ENCODE results near the gene ALOXE3. TPM values are rescaled to one million over a fixed set of nuclear protein-coding genes. Genes with fewer than 3 reads are reported as not detected.

ALOXE3 gene
- total RNA-seq, 2 donors from 2014 or later: not detected

DNA sequence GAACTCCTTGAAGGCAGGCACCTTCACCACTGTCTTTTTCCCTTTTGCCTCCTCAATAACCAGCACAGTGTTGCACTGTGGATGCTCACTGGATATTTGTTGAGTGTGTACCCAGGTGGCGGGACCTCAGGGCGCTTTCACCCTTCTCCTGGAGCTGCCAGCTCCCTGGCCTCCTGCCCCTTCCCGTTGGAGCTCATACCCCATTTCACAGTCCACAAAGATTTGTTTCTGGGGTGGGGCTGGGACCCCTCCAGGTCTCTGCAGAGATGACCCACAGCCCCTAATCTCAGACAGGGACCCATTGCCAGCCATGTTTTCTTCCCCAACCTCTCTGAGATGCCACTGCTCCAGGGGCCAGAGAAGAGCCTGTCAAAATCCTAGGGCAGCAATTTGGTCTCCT lies 43.2 kb downstream of the ALOXE3 start:
- intact Hi-C loops (cut with DNase I): no loop called here
- peaks cover 4 to 50% of the 10 kb centered on the region in 2 donors for H3K27me3 ChIP-seq

DNA sequence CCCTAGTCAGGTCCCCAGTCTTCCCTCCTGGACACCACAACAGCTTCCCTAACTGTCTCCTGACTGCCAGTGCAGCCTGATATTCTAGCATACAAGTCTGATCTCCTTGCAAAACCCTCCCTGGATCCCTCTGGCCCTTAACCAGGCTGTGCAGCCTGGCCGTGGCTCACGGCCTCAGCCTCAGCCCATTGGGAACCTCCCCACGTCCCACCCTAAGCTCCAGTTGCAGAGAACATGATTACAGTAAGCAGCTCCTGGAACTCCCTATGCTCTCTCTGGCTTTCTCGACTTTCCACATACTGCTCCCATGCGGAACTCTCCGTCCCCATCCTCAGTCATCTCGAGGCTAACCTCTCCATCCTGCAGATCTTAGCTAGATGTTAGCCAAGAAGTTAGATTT lies 43.8 kb downstream of the ALOXE3 start:
- H3K9me3 ChIP-seq: no peaks in the 10 kb centered on the region
- H3K4me1 ChIP-seq: peaks cover 24% of the 10 kb centered on the region
- H3K27me3 ChIP-seq: peaks cover 4 to 50% of the 10 kb centered on the region in 2 donors
- no peaks in the 10 kb centered on the region for H3K36me3 ChIP-seq (replicated peaks in 1 of 2; ENCODE audit: insufficient read depth in 1 of 2, low read depth in 2 of 2)
- intact Hi-C loops (cut with DNase I): no loop called here
- H3K4me3 ChIP-seq: no peak overlapping the region
- ATAC-seq (no peak), DNase-seq (no peak)
- TF ChIP-seq, protein P1, sequence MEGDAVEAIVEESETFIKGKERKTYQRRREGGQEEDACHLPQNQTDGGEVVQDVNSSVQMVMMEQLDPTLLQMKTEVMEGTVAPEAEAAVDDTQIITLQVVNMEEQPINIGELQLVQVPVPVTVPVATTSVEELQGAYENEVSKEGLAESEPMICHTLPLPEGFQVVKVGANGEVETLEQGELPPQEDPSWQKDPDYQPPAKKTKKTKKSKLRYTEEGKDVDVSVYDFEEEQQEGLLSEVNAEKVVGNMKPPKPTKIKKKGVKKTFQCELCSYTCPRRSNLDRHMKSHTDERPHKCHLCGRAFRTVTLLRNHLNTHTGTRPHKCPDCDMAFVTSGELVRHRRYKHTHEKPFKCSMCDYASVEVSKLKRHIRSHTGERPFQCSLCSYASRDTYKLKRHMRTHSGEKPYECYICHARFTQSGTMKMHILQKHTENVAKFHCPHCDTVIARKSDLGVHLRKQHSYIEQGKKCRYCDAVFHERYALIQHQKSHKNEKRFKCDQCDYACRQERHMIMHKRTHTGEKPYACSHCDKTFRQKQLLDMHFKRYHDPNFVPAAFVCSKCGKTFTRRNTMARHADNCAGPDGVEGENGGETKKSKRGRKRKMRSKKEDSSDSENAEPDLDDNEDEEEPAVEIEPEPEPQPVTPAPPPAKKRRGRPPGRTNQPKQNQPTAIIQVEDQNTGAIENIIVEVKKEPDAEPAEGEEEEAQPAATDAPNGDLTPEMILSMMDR (IDR thresholded peaks at IDR 0.05): no peak
- no peak for TF ChIP-seq POLR2A (IDR thresholded peaks at IDR 0.05)
- H3K27ac ChIP-seq: no peak overlapping the region
- 40 to 41% methylated on average over 7 of the region's 7 CpGs for WGBS, 2 donors

More for the DNA sequence above, 43.2 kb downstream of the ALOXE3 start:
- no peak overlapping the region for H3K27ac ChIP-seq
- no peak for ATAC-seq
- TF ChIP-seq, protein P1 (IDR thresholded peaks at IDR 0.05): no peak
- no peak for TF ChIP-seq POLR2A (IDR thresholded peaks at IDR 0.05)
- DNase-seq: no peak
- WGBS, 2 donors: 66 to 90% methylated on average over 3 of the region's 3 CpGs
- H3K9me3 ChIP-seq: no peaks in the 10 kb centered on the region
- no peaks in the 10 kb centered on the region for H3K36me3 ChIP-seq (replicated peaks in 1 of 2; ENCODE audit: insufficient read depth in 1 of 2, low read depth in 2 of 2)
- peaks cover 30% of the 10 kb centered on the region for H3K4me1 ChIP-seq
- no peak overlapping the region for H3K4me3 ChIP-seq

DNA sequence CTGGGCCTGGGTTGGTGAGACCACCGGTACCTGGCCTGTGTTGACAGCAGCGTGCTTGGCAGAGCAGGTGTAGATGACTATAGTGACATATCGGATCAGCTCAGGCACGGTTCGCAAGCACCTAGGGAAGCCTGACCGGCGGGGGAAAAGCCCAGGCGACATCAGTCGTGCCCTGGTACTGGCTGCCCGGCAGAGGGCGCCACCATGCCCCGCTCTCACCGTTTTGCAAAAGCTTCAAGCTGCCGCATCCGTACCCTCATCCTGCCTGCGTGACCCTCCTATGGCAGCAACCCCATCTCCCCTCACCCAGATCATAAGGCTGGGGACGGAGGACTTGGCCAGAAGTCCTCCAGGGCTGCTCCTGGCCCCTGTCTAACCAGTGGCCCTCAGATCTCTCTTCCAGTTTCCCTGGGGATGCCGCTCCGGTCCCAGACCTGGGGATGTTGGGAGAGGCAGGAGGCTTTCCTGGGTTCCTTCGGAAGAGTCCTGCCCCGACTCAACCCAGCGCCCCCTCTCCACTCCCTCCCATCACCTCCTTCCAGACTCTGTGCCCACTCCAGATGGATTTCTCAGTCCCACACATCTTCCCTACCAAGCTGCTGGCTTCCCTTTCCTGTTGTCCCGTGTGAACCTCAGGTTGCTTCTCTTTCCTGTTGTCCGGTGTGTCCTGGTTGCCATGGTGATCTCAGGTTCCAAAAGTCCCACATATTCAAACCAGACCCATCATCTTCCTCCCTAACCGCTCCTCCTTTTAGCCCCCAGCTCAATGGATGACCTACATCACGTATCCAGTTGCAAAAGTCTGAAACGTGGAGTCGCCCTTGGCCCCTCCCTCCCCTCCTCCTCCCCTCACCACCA lies 44.5 kb downstream of the ALOXE3 start:
- H3K4me3 ChIP-seq: no peak overlapping the region
- peaks cover 20% of the 10 kb centered on the region for H3K4me1 ChIP-seq
- DNase-seq (peak; percentile 72 to 79 (median 77)), ATAC-seq (peak; percentile 86)
- peaks cover 4 to 43% of the 10 kb centered on the region in 2 donors for H3K27me3 ChIP-seq
- WGBS, 2 donors: 4 to 8% methylated on average over 20 to 28 of the region's 28 CpGs
- no peaks in the 10 kb centered on the region for H3K9me3 ChIP-seq
- intact Hi-C loops (cut with DNase I): no loop called here
- no peaks in the 10 kb centered on the region for H3K36me3 ChIP-seq (replicated peaks in 1 of 2; ENCODE audit: insufficient read depth in 1 of 2, low read depth in 2 of 2)
- no peak overlapping the region for H3K27ac ChIP-seq
- TF ChIP-seq POLR2A (IDR thresholded peaks at IDR 0.05): no peak
- TF ChIP-seq, protein P1 (IDR thresholded peaks at IDR 0.05): peak; percentile 79 to 94 (median 85)

DNA sequence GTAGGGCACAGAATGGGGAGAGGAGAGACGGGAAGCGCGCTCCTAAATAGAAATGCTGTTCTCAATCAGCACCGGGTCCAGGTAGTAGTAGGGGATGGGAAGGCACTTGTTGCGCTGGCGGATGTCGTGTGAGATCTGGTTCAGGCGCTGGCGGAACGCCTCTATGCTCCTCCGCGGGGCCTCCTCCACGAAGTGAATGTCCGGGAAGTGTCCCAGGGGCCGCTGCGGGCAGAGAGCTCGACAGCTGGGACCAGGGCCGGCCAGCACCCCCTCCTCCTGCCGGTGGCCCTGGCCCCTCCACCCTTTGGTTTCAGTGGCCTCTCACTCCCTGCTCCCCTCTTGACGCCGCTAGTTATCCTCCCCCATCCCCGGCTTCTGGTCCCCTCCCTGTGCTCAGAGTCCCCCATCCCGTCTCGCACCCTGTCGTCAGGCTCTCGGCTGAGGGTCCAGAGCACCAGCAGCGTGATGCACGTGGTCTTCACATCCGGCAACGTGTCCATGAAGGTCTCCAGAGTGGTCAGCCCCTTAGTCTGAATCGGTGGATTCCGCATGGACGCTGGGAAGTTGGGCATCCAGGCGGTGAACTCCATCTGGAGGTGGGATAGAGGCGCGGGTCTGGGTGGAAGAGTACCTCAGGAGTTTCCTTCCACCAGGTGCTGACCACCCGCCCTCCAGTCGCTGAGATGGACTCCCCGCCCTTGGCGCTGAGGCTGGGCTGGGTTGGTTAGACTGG lies 45.4 kb downstream of the ALOXE3 start:
- no peaks in the 10 kb centered on the region for H3K9me3 ChIP-seq
- whole genome bisulfite sequencing, 2 donors: 4 to 7% methylated on average over 18 to 39 of the region's 40 CpGs
- intact Hi-C loops (cut with DNase I): no loop called here
- H3K4me3 ChIP-seq: no peak overlapping the region
- DNase-seq: peak in 1 of 4 donors; percentile 23
- no peaks in the 10 kb centered on the region for H3K36me3 ChIP-seq (replicated peaks in 1 of 2; ENCODE audit: insufficient read depth in 1 of 2, low read depth in 2 of 2)
- peaks cover 4 to 40% of the 10 kb centered on the region in 2 donors for H3K27me3 ChIP-seq
- no peak for TF ChIP-seq POLR2A (IDR thresholded peaks at IDR 0.05)
- TF ChIP-seq, protein P1 (IDR thresholded peaks at IDR 0.05): no peak
- no peak for ATAC-seq
- H3K4me1 ChIP-seq: peaks cover 20% of the 10 kb centered on the region
- H3K27ac ChIP-seq: no peak overlapping the region

All from body of pancreas (tissue), 4 donors.